Gastrocnemius medialis (tissue), 4 donors: ENCODE measurements around the gene GHRHR. TPM values are rescaled to one million over a fixed set of nuclear protein-coding genes. Genes with fewer than 3 reads are reported as not detected.

Source experiments
- ATAC-seq, 2 donors: fragments of 150-250 bp; one replicate each; pipeline ENCODE4 v1.9.1; 2016
- DNase-seq, 2 donors: peaks; one replicate each; pipeline ENCODE4 v3.0.0-alpha.2; 2019
- H3K27ac ChIP-seq, 4 donors: fragments of 200-600 bp; sonication (generic); 1 replicate in 1 of 4; 2 replicates in 3 of 4; pipeline ENCODE4 v1.5.1; 2016 to 2018; ENCODE audit warnings: mild to moderate bottlenecking in 2 of 4, moderate library complexity in 1 of 4
- H3K27me3 ChIP-seq, 3 donors: fragments of 200-600 bp; sonication (generic) in 2 of 3; 1 replicate in 1 of 3; 2 replicates in 2 of 3; pipeline versions ENCODE4 v1.5.1 to v1.6.0; 2016 to 2019; ENCODE audit warnings: mild to moderate bottlenecking in 1 of 3, moderate library complexity in 1 of 3
- H3K36me3 ChIP-seq, 2 donors: fragments of 200-600 bp; sonication (generic) in 1 of 2; one replicate each; pipeline ENCODE4 v1.5.1; 2017 to 2018
- H3K4me1 ChIP-seq, 2 donors: fragments of 200-600 bp; sonication (generic) in 1 of 2; one replicate each; pipeline ENCODE4 v1.5.1; 2016 to 2017; ENCODE audit warnings: mild to moderate bottlenecking in 2 of 2
- H3K4me3 ChIP-seq, 4 donors: fragments of 200-600 bp; sonication (generic) in 3 of 4; 1 replicate in 1 of 4; 2 replicates in 3 of 4; pipeline ENCODE4 v1.5.1; 2016 to 2019; ENCODE audit warnings: mild to moderate bottlenecking in 2 of 4
- H3K9me3 ChIP-seq, 3 donors: fragments of 200-600 bp; sonication (generic) in 2 of 3; 1 replicate in 1 of 3; 2 replicates in 2 of 3; pipeline ENCODE4 v1.5.1; 2016 to 2019
- CTCF ChIP-seq, 5 experiments: fragments of 450-650 bp in 3 of 5; fragments of 200-600 bp in 2 of 5; sonication (generic) in 2 of 5; IDR thresholded peaks in 4 of 5; conservative IDR thresholded peaks in 1 of 5; 1 replicate in 4 of 5; 2 replicates in 1 of 5; pipeline ENCODE4 v1.5.1; 2016 to 2019; ENCODE audit warnings: antibody characterized with exemption in 5 of 5, mild to moderate bottlenecking in 3 of 5, moderate library complexity in 3 of 5
- POLR2A ChIP-seq, 2 donors: fragments of 450-650 bp; IDR thresholded peaks; one replicate each; pipeline ENCODE4 v1.6.1; 2017; ENCODE audit warnings: antibody characterized with exemption in 2 of 2, mild to moderate bottlenecking in 2 of 2, moderate library complexity in 2 of 2
- in situ Hi-C, 4 donors: fragments of 200-750 bp; cut with MboI; loops; one replicate each; pipeline versions ENCODE4 v1.15.0 to v1.8.0; 2017; ENCODE audit warnings: low sequenced_read_pairs in 4 of 4
- intact Hi-C: fragments of 100-400 bp; cut with DNase I; formaldehyde crosslinking; loops from one replicate; pipeline ENCODE4 v1.15.1; 2023; ENCODE audit warnings: low total_unique reads
- total RNA-seq, 4 donors: library from RNA; depleted of rRNA; stranded (reverse); fragments of >200 nt; gene quantifications; one replicate each; pipeline versions ENCODE4 v1.1.0 to v1.2.3, GENCODE V29; 2016

GHRHR gene
- total RNA-seq, 4 donors from 2014 or later = not detected

GRCh38 chr7:30969604-30969970 is 5.8 kb downstream of the GHRHR start:
- DNase-seq (no peak), ATAC-seq (no peak)
- no peaks in the 10 kb centered on the region for H3K27me3 ChIP-seq
- TF ChIP-seq CTCF (IDR thresholded peaks at IDR 0.05 in 4 of 5, conservative IDR thresholded peaks at IDR 0.05 in 1 of 5) (no peak), POLR2A (IDR thresholded peaks at IDR 0.05) (no peak)
- H3K4me3 ChIP-seq = no peak overlapping the region
- H3K9me3 ChIP-seq = no peaks in the 10 kb centered on the region
- no peak overlapping the region for H3K27ac ChIP-seq
- H3K4me1 ChIP-seq = no peaks in the 10 kb centered on the region
- intact Hi-C loops = no loop called here
- in situ Hi-C loops = no loop called here
- H3K36me3 ChIP-seq = no peaks in the 10 kb centered on the region

- intact Hi-C loops = no loop called here
- no peaks in the 10 kb centered on the region for H3K9me3 ChIP-seq
- TF ChIP-seq POLR2A (IDR thresholded peaks at IDR 0.05) (no peak), CTCF (IDR thresholded peaks at IDR 0.05 in 4 of 5, conservative IDR thresholded peaks at IDR 0.05 in 1 of 5) (no peak)
- H3K4me3 ChIP-seq = no peak overlapping the region
- no peak for DNase-seq
- no peak for ATAC-seq
- in situ Hi-C loops = loop anchor here in 1 of 4 donors (5.0 kb wide), 1 partner anchor 168 kb away; no protein-coding TSS in a partner anchor
- no peaks in the 10 kb centered on the region for H3K4me1 ChIP-seq
- H3K36me3 ChIP-seq = no peaks in the 10 kb centered on the region
- H3K27me3 ChIP-seq = no peaks in the 10 kb centered on the region
- H3K27ac ChIP-seq = no peak overlapping the region
Measured at GRCh38 chr7:30970074-30970473, 6.3 kb downstream of the GHRHR start.

- Histone ChIP-seq H3K36me3 (no peaks in the 10 kb centered on the region), H3K27me3 (no peaks in the 10 kb centered on the region), H3K4me1 (no peaks in the 10 kb centered on the region), H3K27ac (no peak overlapping the region), H3K9me3 (no peaks in the 10 kb centered on the region), H3K4me3 (no peak overlapping the region)
- intact Hi-C loops (no loop called here), in situ Hi-C loops (loop anchor here in 1 of 4 donors (5.0 kb wide), 1 partner anchor 168 kb away; no protein-coding TSS in a partner anchor)
- TF ChIP-seq POLR2A (IDR thresholded peaks at IDR 0.05) (no peak), CTCF (IDR thresholded peaks at IDR 0.05 in 4 of 5, conservative IDR thresholded peaks at IDR 0.05 in 1 of 5) (no peak)
- DNase-seq (no peak), ATAC-seq (no peak)
Measured at GRCh38 chr7:30970594-30971094, 6.9 kb downstream of the GHRHR start.

- Histone ChIP-seq H3K4me3 (no peak overlapping the region), H3K9me3 (no peaks in the 10 kb centered on the region), H3K27ac (no peak overlapping the region), H3K36me3 (no peaks in the 10 kb centered on the region), H3K4me1 (no peaks in the 10 kb centered on the region), H3K27me3 (no peaks in the 10 kb centered on the region)
- intact Hi-C loops (no loop called here), in situ Hi-C loops (loop anchor here in 1 of 4 donors (5.0 kb wide), 1 partner anchor 169 kb away; no protein-coding TSS in a partner anchor)
- ATAC-seq (no peak), DNase-seq (no peak)
- TF ChIP-seq POLR2A (IDR thresholded peaks at IDR 0.05) = no peak
- TF ChIP-seq CTCF (IDR thresholded peaks at IDR 0.05 in 4 of 5, conservative IDR thresholded peaks at IDR 0.05 in 1 of 5) = no peak
Measured at GRCh38 chr7:30971440-30971839, 7.7 kb downstream of the GHRHR start.
